Pancreas (tissue), 10 donors: ENCODE data around the gene SPATA3. TPM values are rescaled to one million over a fixed set of nuclear protein-coding genes. Genes with fewer than 3 reads are reported as not detected.

Source experiments
- ATAC-seq, 4 donors: fragments of 200-7000 bp; cut with Tn5 transposase; one replicate each; pipeline versions ENCODE4 v1.8.0 to v1.9.1; 2020; ENCODE audit warnings: mild to moderate bottlenecking in 4 of 4, moderate library complexity in 4 of 4
- DNase-seq, 6 donors: peaks; one replicate each; pipeline ENCODE4 v3.0.0-alpha.2; 2020
- FAIRE-seq: peaks from 2 replicates; lab custom pipeline; 2012; peaks lifted over from hg19 to GRCh38; lab: Jason Lieb, UNC
- H3K27ac ChIP-seq, 4 donors: fragments of 200-600 bp; sonication (generic); 1 replicate in 3 of 4; 2 replicates in 1 of 4; pipeline versions ENCODE4 v1.5.0 to v1.8.0; 2020
- H3K27me3 ChIP-seq, 4 donors: fragments of 200-600 bp; one replicate each; pipeline ENCODE4 v1.8.0; 2021
- H3K36me3 ChIP-seq, 3 donors: fragments of 200-600 bp; sonication (generic) in 1 of 3; one replicate each; pipeline versions ENCODE4 v1.5.0 to v1.8.0; 2020 to 2021
- H3K4me1 ChIP-seq, 3 donors: fragments of 200-600 bp; one replicate each; pipeline ENCODE4 v1.8.0; 2021
- H3K4me3 ChIP-seq, 4 donors: fragments of 200-600 bp; sonication (generic) in 2 of 4; one replicate each; pipeline versions ENCODE4 v1.5.0 to v1.8.0; 2020 to 2021
- H3K9me3 ChIP-seq, 4 donors: fragments of 200-600 bp; one replicate each; pipeline ENCODE4 v1.8.0; 2021
- WGBS, 2 donors: extraction: QIAGEN DNeasy Blood & Tissue Kit; methylation state at CpG; one replicate each; pipeline ENCODE4 v1.1.7; 2013; 5-methylcytosine and 5-hydroxymethylcytosine counted together
- intact Hi-C, 3 donors: fragments of 100-400 bp; cut with DNase I; formaldehyde crosslinking; loops; one replicate each; pipeline versions ENCODE4 v1.11.1 to v1.14.2; 2022
- polyA plus RNA-seq, 2 donors: library from polyadenylated mRNA; stranded (reverse); fragments of 200-250 nt; gene quantifications; one replicate each; pipeline ENCODE4 v1.2.3, GENCODE V29; 2013
- total RNA-seq, 6 donors: library from RNA; stranded (reverse); fragmentation: NEBNext Ultra II Directional in 4 of 6; extraction: Animal tissue kit (Norgen Biotek cat#: 25700) in 4 of 6; gene quantifications; one replicate each; pipeline versions ENCODE4 v1.2.1 to v1.2.4, GENCODE V29; 2021 to 2023
- TF ChIP-seq, protein P1 (sequence below), 4 donors: fragments of 200-600 bp; sonication (generic) in 3 of 4; IDR thresholded peaks; one replicate each; pipeline versions ENCODE4 v1.5.0 to v1.8.0; 2021; ENCODE audit warnings: antibody characterized with exemption in 4 of 4
- donor health status: healthy with polysubstance abuse.
- donor health status: DM: no; HTN: no; CAD: no; lungs with moderate emphysema.
- donor health status: DM: no; HTN: no; CAD: no.
- donor health status: control.
- donor health status: control.
- donor health status: Bipolar disorder and iron deficiency.
- donor health status: DM: yes; HTN: yes; CAD: no.
- donor health status: DM: no; HTN: no; CAD: no.
- donor health status: DM: no; HTN: no; CAD: no.
- donor health status: DM: yes; HTN: yes; CAD: no.

The SPATA3 gene
- total and polyA plus RNA-seq, 8 donors, result not detected

DNA sequence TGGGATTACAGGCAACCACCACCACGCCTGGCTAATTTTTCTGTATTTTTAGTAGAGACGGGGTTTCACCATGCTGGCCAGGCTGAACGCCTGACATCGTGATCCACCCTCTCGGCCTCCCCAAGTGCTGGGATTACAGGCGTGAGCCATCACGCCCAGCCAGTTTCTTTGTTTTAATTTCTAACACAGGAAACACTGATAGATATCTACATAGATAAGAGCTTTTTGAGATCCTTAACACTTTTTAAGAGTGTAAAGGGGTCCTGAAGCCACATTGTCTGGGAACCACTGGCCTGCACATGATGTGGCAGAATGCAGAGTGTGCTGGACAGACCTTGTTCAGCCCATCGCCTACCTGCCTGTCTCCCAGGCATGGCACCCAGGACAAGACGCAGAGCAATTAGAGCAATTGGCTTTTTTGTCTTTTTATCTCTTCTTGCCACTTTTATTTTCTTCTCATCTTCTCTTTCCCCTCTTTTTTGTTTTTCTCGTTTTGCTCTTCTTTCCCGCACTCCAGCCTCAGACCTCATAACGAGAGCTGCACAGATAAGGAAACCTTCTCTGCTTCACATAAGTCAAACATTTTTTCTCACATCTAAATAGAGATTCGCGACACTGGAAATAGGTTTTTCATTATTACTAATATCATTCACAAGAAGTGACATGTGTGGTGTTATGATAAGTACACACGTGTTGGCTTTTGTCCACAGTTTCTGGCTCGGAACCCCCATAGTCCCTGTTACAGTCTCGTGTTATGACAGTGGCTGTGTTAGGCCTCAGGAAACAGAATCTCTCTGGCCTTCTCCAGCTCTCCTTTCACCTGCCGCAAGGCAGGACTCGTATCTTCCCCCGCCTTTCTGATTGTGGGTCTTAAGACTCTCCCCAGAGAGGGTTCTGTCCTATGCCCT, 45.7 kb upstream of the SPATA3 start:
- no peaks in the 10 kb centered on the region for H3K36me3 ChIP-seq
- no peak for ATAC-seq
- H3K4me3 ChIP-seq, result no peak overlapping the region
- no peak overlapping the region for H3K27ac ChIP-seq
- TF ChIP-seq, protein P1, sequence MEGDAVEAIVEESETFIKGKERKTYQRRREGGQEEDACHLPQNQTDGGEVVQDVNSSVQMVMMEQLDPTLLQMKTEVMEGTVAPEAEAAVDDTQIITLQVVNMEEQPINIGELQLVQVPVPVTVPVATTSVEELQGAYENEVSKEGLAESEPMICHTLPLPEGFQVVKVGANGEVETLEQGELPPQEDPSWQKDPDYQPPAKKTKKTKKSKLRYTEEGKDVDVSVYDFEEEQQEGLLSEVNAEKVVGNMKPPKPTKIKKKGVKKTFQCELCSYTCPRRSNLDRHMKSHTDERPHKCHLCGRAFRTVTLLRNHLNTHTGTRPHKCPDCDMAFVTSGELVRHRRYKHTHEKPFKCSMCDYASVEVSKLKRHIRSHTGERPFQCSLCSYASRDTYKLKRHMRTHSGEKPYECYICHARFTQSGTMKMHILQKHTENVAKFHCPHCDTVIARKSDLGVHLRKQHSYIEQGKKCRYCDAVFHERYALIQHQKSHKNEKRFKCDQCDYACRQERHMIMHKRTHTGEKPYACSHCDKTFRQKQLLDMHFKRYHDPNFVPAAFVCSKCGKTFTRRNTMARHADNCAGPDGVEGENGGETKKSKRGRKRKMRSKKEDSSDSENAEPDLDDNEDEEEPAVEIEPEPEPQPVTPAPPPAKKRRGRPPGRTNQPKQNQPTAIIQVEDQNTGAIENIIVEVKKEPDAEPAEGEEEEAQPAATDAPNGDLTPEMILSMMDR (IDR thresholded peaks at IDR 0.05), result no peak
- H3K9me3 ChIP-seq, result no peaks in the 10 kb centered on the region
- H3K4me1 ChIP-seq, result no peaks in the 10 kb centered on the region
- DNase-seq, result no peak
- no peak for FAIRE-seq
- H3K27me3 ChIP-seq, result no peaks in the 10 kb centered on the region
- 84 to 87% methylated on average over 20 of the region's 20 CpGs for WGBS, 2 donors
- intact Hi-C loops, result no loop called here

DNA sequence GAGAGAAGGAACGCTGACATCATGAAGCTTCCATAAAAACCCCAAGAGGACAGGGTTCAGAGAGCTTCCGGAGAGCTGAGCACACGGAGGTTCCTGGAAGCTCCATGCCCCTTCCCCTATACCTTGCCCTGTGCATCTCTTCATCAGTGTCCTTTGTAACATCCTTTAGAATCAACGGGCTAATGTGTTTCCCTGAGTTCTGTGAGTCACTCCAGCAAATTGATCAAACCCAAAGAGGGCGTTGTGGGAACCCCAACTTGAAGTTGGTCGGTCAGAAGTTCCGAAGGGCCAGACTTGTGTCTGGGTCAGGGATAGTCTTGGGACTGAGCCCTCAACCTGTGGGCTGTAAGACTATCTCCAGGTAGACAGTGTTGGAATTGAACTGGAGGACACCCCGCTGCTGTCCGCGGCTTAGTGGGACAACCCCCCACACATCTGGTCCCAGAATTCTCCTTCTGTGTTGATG, 45.0 kb upstream of the SPATA3 start:
- Histone ChIP-seq H3K36me3 (no peaks in the 10 kb centered on the region), H3K27ac (no peak overlapping the region), H3K4me1 (no peaks in the 10 kb centered on the region), H3K4me3 (no peak overlapping the region), H3K9me3 (no peaks in the 10 kb centered on the region), H3K27me3 (no peaks in the 10 kb centered on the region)
- ATAC-seq, result no peak
- TF ChIP-seq, protein P1 (IDR thresholded peaks at IDR 0.05), result no peak
- FAIRE-seq, result no peak
- no peak for DNase-seq
- 86 to 90% methylated on average over 10 of the region's 10 CpGs for WGBS, 2 donors
- intact Hi-C loops, result no loop called here

DNA sequence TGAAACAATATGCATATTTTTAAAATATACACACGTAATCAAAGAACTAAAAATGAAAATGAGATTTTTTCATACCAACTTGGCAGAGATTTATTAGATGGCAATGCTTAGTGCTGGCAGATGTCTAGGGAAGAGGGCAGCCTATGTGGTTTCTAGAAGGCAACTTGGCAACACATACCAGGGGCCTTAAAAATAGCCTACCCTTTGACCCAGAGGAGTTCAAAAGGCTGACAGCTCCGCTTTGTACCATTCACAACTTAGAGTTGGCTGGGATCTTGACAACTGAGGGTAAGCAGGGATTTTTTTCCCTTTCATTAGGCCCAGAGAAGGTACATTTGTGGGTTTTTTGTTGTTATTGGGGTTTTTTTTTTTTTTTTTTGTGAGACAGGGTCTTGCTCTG, 44.5 kb upstream of the SPATA3 start:
- intact Hi-C loops, result no loop called here
- Histone ChIP-seq H3K36me3 (no peaks in the 10 kb centered on the region), H3K27ac (no peak overlapping the region), H3K4me1 (no peaks in the 10 kb centered on the region), H3K4me3 (no peak overlapping the region), H3K27me3 (no peaks in the 10 kb centered on the region), H3K9me3 (no peaks in the 10 kb centered on the region)
- ATAC-seq (no peak), FAIRE-seq (no peak), DNase-seq (no peak)
- WGBS, 2 donors, result 86 to 89% methylated on average over 2 of the region's 2 CpGs
- TF ChIP-seq, protein P1 (IDR thresholded peaks at IDR 0.05), result no peak

DNA sequence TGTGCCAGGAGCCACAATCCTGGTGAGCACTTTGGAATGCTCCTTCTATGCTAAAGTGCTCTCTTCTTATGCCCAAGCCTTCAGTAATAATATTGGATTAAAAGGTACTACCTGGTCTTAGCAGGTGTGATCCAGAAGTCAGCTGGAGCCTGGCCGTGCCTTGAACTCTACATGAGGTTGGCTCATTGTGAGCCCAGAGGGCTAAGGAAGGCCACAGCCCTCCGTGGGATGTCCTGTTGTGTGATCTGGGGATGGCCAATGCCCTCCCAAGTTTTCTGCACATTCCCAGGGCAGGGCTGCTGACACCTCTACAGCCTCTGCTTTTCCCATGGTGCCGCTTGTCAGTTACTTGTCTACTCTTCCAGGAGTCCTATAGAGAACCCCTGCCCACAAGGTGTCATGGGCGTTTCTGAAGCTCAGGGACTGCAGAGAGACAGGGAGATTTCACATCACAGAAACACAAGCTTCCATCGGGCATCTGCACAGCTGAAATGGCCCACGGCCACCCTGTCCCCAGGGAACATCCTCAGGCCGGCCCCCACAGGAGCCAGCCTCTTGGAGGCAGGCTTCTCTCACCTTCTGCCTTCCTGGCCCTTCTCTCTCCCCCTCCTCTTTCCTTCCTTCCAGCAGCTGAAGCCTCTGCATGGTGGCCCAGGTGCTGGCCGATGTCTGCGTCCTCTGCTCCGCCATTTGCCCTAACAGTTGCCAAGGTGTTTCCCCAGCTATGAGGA, 43.5 kb upstream of the SPATA3 start:
- TF ChIP-seq, protein P1 (IDR thresholded peaks at IDR 0.05), result no peak
- intact Hi-C loops, result no loop called here

More for the DNA sequence above, 43.5 kb upstream of the SPATA3 start:
- Histone ChIP-seq H3K27me3 (peaks cover 0 to 2% (median 0%) of the 10 kb centered on the region in 4 donors), H3K4me3 (no peak overlapping the region), H3K9me3 (no peaks in the 10 kb centered on the region), H3K36me3 (no peaks in the 10 kb centered on the region), H3K27ac (no peak overlapping the region), H3K4me1 (peaks cover 0 to under 1% (median 0%) of the 10 kb centered on the region in 3 donors)
- ATAC-seq (no peak), FAIRE-seq (no peak), DNase-seq (no peak)
- 84% methylated on average over 10 of the region's 10 CpGs for WGBS, 2 donors
